CD4-positive, alpha-beta T cell (primary cell): ENCODE data around the gene GBGT1. TPM values are rescaled to one million over a fixed set of nuclear protein-coding genes. Genes with fewer than 3 reads are reported as not detected.

Experiments
- ATAC-seq: fragments of 200-7000 bp; cut with Tn5 transposase; one replicate; pipeline ENCODE4 v1.10.0; 2022; ENCODE audit warnings: mild to moderate bottlenecking; ENCODE audit not compliant: poor library complexity
- CTCF ChIA-PET: fragments of 350-600 bp; sonication (Branson Sonifier 250); formaldehyde crosslinking; loops from one replicate; lab custom pipeline; 2021; ENCODE audit warnings: antibody characterized with exemption, inconsistent platforms; lab: Charles Lee
- POLR2A ChIA-PET: fragments of 350-600 bp; sonication (Branson Sonifier 250); formaldehyde crosslinking; loops from one replicate; lab custom pipeline; 2021; ENCODE audit warnings: antibody characterized with exemption, inconsistent platforms; lab: Charles Lee
- DNase-seq, 14 experiments: peaks; one replicate each; pipeline ENCODE4 v3.0.0-alpha.2; 2013 to 2020; ENCODE audit warnings: mixed read lengths in 2 of 14
- H3K27ac ChIP-seq, 2 donors: one replicate each; pipeline versions ENCODE4 v1.5.1 to v1.7.0; 2013; ENCODE audit warnings: low read length in 2 of 2, low read depth in 1 of 2, mild to moderate bottlenecking in 1 of 2
- H3K27me3 ChIP-seq, 2 experiments: 1 replicate in 1 of 2; 2 replicates in 1 of 2; pipeline versions ENCODE4 v1.6.1 to v1.7.0; 2013; ENCODE audit warnings: low read length in 2 of 2, control low read depth in 1 of 2, mild to moderate bottlenecking in 1 of 2, moderate library complexity in 1 of 2; ENCODE audit not compliant: insufficient read depth in 2 of 2, control insufficient read depth in 1 of 2
- H3K36me3 ChIP-seq: one replicate; pipeline ENCODE4 v1.6.1; 2013; ENCODE audit warnings: low read length, control low read depth; ENCODE audit not compliant: insufficient read depth
- H3K4me1 ChIP-seq: one replicate; pipeline ENCODE4 v1.6.1; 2013; ENCODE audit warnings: low read length, control low read depth; ENCODE audit not compliant: insufficient read depth
- H3K4me3 ChIP-seq: one replicate; pipeline ENCODE4 v1.5.1; 2013; ENCODE audit warnings: mild to moderate bottlenecking, low read length, moderate library complexity
- H3K9me3 ChIP-seq, 2 experiments: 1 replicate in 1 of 2; 2 replicates in 1 of 2; pipeline versions ENCODE4 v1.6.1 to v1.7.0; 2013; ENCODE audit warnings: low read length in 2 of 2, mild to moderate bottlenecking in 2 of 2, control low read depth in 1 of 2, moderate library complexity in 1 of 2; ENCODE audit not compliant: control insufficient read depth in 1 of 2, insufficient read depth in 1 of 2
- H3K27ac Mint-ChIP-seq: one replicate; pipeline ENCODE4 v1.8.0; 2020; ENCODE audit warnings: mixed read lengths
- H3K27me3 Mint-ChIP-seq: one replicate; pipeline ENCODE4 v1.8.0; 2021; ENCODE audit warnings: mixed read lengths
- H3K36me3 Mint-ChIP-seq: one replicate; pipeline ENCODE4 v1.8.0; 2021; ENCODE audit warnings: low read depth, mixed read lengths
- H3K4me1 Mint-ChIP-seq: one replicate; pipeline ENCODE4 v1.8.0; 2021; ENCODE audit warnings: low read depth, mixed read lengths
- H3K4me3 Mint-ChIP-seq: one replicate; pipeline ENCODE4 v1.8.0; 2020; ENCODE audit warnings: mild to moderate bottlenecking, mixed read lengths
- H3K9me3 Mint-ChIP-seq: one replicate; pipeline ENCODE4 v1.8.0; 2020; ENCODE audit warnings: mixed read lengths
- CTCF ChIP-seq: fragments of 200-600 bp; IDR thresholded peaks from one replicate; pipeline ENCODE4 v1.8.0; 2022; ENCODE audit warnings: antibody characterized with exemption, mild to moderate bottlenecking
- intact Hi-C, 2 experiments: fragments of 100-400 bp; cut with DNase I in 1 of 2; cut with micrococcal nuclease in 1 of 2; formaldehyde crosslinking; loops; one replicate each; pipeline versions ENCODE4 v1.15.1 to v1.9.0; 2023 to 2025; cut with DNase I, micrococcal nuclease
- total RNA-seq, 174 experiments: library from RNA in 2 of 174; stranded (reverse) in 2 of 174; gene quantifications; one replicate each; pipeline ENCODE4 v1.2.3 and lab custom pipeline; 2021 to 2026

Gene GBGT1
- total RNA-seq, 2 experiments from 2014 or later, result 1.3 to 1.8 TPM

- peaks cover 66% of the 10 kb centered on the region for H3K4me1 Mint-ChIP-seq
- no peak for TF ChIP-seq CTCF
- Histone ChIP-seq H3K27me3 (no peaks in the 10 kb centered on the region), H3K36me3 (peaks cover 14% of the 10 kb centered on the region), H3K4me3 (no peak overlapping the region), H3K9me3 (no peaks in the 10 kb centered on the region), H3K4me1 (peaks cover 92% of the 10 kb centered on the region), H3K27ac (peak overlapping the region; percentile 68 to 96)
- H3K27me3 Mint-ChIP-seq, result no peaks in the 10 kb centered on the region
- intact Hi-C loops, result loop anchor here (1.0 to 10.0 kb wide), 2 partner anchors 9 to 198 kb away; partner anchors contain the start of gene TSC1 (in 1 of the 2)
- CTCF ChIA-PET, result interaction anchor here (1.6 to 3.1 kb wide), 3 partner anchors 8 to 121 kb away, joined by 10 to 61 read pairs (median 29); no protein-coding TSS in a partner anchor
- peak in 6 of 14 experiments; percentile 18 to 74 (median 46) for DNase-seq
- peaks cover 13% of the 10 kb centered on the region for H3K36me3 Mint-ChIP-seq
- peak overlapping the region; percentile 74 for H3K4me3 Mint-ChIP-seq
- ATAC-seq, result no peak
- peak overlapping the region; percentile 95 for H3K27ac Mint-ChIP-seq
- H3K9me3 Mint-ChIP-seq, result no peaks in the 10 kb centered on the region
- POLR2A ChIA-PET, result interaction anchor here (0.9 to 2.9 kb wide), 8 partner anchors 8 to 121 kb away, joined by 3 to 48 read pairs (median 8); partner anchors contain the start of gene RALGDS
Measured at GRCh38 chr9:133142684-133143622, 20.8 kb downstream of the GBGT1 start.

GRCh38 chr9:133141833-133142595 is 21.7 kb downstream of the GBGT1 start:
- H3K4me1 ChIP-seq, result peaks cover 92% of the 10 kb centered on the region
- H3K9me3 ChIP-seq, result no peaks in the 10 kb centered on the region
- peak overlapping the region; percentile 95 for H3K27ac Mint-ChIP-seq
- intact Hi-C loops, result loop anchor here (1.0 to 10.0 kb wide), 2 partner anchors 8 to 197 kb away; partner anchors contain the start of gene TSC1 (in 1 of the 2)
- peaks cover 61% of the 10 kb centered on the region for H3K4me1 Mint-ChIP-seq
- peak; percentile 65 to 95 (median 78) for DNase-seq
- no peaks in the 10 kb centered on the region for H3K9me3 Mint-ChIP-seq
- H3K27me3 Mint-ChIP-seq, result no peaks in the 10 kb centered on the region
- peak overlapping the region; percentile 74 for H3K4me3 Mint-ChIP-seq
- ATAC-seq, result peak; percentile 50
- peak overlapping the region; percentile 68 to 96 for H3K27ac ChIP-seq
- CTCF ChIA-PET, result no interaction called here
- peaks cover 5% of the 10 kb centered on the region for H3K36me3 Mint-ChIP-seq
- H3K36me3 ChIP-seq, result peaks cover 17% of the 10 kb centered on the region
- peak overlapping the region; percentile 12 for H3K4me3 ChIP-seq
- POLR2A ChIA-PET, result interaction anchor here (2.7 kb wide), 1 partner anchor 9 kb away, joined by 48 read pairs; no protein-coding TSS in a partner anchor
- no peak for TF ChIP-seq CTCF
- no peaks in the 10 kb centered on the region for H3K27me3 ChIP-seq

GRCh38 chr9:133140606-133141005 is 23.1 kb downstream of the GBGT1 start:
- peaks cover 98% of the 10 kb centered on the region for H3K4me1 ChIP-seq

More at GRCh38 chr9:133140606-133141005, 23.1 kb downstream of the GBGT1 start:
- Histone ChIP-seq H3K27me3 (no peaks in the 10 kb centered on the region), H3K36me3 (peaks cover 8% of the 10 kb centered on the region), H3K9me3 (no peaks in the 10 kb centered on the region), H3K4me3 (no peak overlapping the region), H3K27ac (peak overlapping the region; percentile 68 to 96)
- ATAC-seq, result no peak
- Mint-ChIP-seq H3K27ac (peak overlapping the region; percentile 95), H3K9me3 (no peaks in the 10 kb centered on the region), H3K36me3 (peaks cover 1% of the 10 kb centered on the region), H3K4me1 (peaks cover 63% of the 10 kb centered on the region), H3K4me3 (no peak overlapping the region), H3K27me3 (no peaks in the 10 kb centered on the region)
- no peak for DNase-seq
- POLR2A ChIA-PET, result no interaction called here
- intact Hi-C loops, result loop anchor here in 1 of 2 experiments (10.0 kb wide), 1 partner anchor 196 kb away; the partner anchor contains the start of gene TSC1
- no peak for TF ChIP-seq CTCF
- CTCF ChIA-PET, result no interaction called here
